Measurements from ENCODE around the gene SEC22A.

SEC22A gene

GRCh38 chr3:123283657-123284398, 82.1 kb downstream of the SEC22A start:
- DNase-seq, result no peak
- TF ChIP-seq GATA1 (IDR thresholded peaks at IDR 0.05; ENCODE audit: low read depth, low read length) (no peak), POLR2A (IDR thresholded peaks at IDR 0.05; ENCODE audit: low read length) (no peak)

- TF ChIP-seq POLR2A (IDR thresholded peaks at IDR 0.05; ENCODE audit: low read length), result no peak
- no peak for TF ChIP-seq GATA1 (IDR thresholded peaks at IDR 0.05; ENCODE audit: low read depth, low read length)
- no peak for DNase-seq
These were observed 82.8 kb downstream of the SEC22A start for GRCh38 chr3:123284399-123285010.

GRCh38 chr3:123285066-123285465, 83.3 kb downstream of the SEC22A start:
- DNase-seq, result no peak
- TF ChIP-seq POLR2A (IDR thresholded peaks at IDR 0.05; ENCODE audit: low read length), result no peak
- TF ChIP-seq GATA1 (IDR thresholded peaks at IDR 0.05; ENCODE audit: low read depth, low read length), result no peak

GRCh38 chr3:123285479-123285878, 83.7 kb downstream of the SEC22A start:
- no peak for DNase-seq
- TF ChIP-seq GATA1 (IDR thresholded peaks at IDR 0.05; ENCODE audit: low read depth, low read length) (no peak), POLR2A (IDR thresholded peaks at IDR 0.05; ENCODE audit: low read length) (no peak)

- TF ChIP-seq GATA1 (IDR thresholded peaks at IDR 0.05; ENCODE audit: low read depth, low read length) (no peak), POLR2A (IDR thresholded peaks at IDR 0.05; ENCODE audit: low read length) (no peak)
- no peak for DNase-seq
These were observed 84.2 kb downstream of the SEC22A start for GRCh38 chr3:123285931-123286307.

- TF ChIP-seq GATA1 (IDR thresholded peaks at IDR 0.05; ENCODE audit: low read depth, low read length) (no peak), POLR2A (IDR thresholded peaks at IDR 0.05; ENCODE audit: low read length) (no peak)
- DNase-seq, result peak; percentile 61 to 66
These were observed 84.7 kb downstream of the SEC22A start for GRCh38 chr3:123286308-123287023.

- TF ChIP-seq POLR2A (IDR thresholded peaks at IDR 0.05; ENCODE audit: low read length) (no peak), GATA1 (IDR thresholded peaks at IDR 0.05; ENCODE audit: low read depth, low read length) (no peak)
- no peak for DNase-seq
These were observed 85.6 kb downstream of the SEC22A start for GRCh38 chr3:123287051-123287961.

- TF ChIP-seq POLR2A (IDR thresholded peaks at IDR 0.05; ENCODE audit: low read length), result no peak
- no peak for TF ChIP-seq GATA1 (IDR thresholded peaks at IDR 0.05; ENCODE audit: low read depth, low read length)
- DNase-seq, result no peak
These were observed 86.2 kb downstream of the SEC22A start for GRCh38 chr3:123287962-123288302.

- TF ChIP-seq GATA1 (IDR thresholded peaks at IDR 0.05; ENCODE audit: low read depth, low read length), result no peak
- TF ChIP-seq POLR2A (IDR thresholded peaks at IDR 0.05; ENCODE audit: low read length), result no peak
- DNase-seq, result no peak
These were observed 87.8 kb downstream of the SEC22A start for GRCh38 chr3:123289391-123290106.

- TF ChIP-seq POLR2A (IDR thresholded peaks at IDR 0.05; ENCODE audit: low read length), result no peak
- DNase-seq, result no peak
These were observed 88.6 kb downstream of the SEC22A start for GRCh38 chr3:123290107-123290930.

- TF ChIP-seq GATA1 (IDR thresholded peaks at IDR 0.05; ENCODE audit: low read depth, low read length) (no peak), POLR2A (IDR thresholded peaks at IDR 0.05; ENCODE audit: low read length) (no peak)
- no peak for DNase-seq
These were observed 89.2 kb downstream of the SEC22A start for GRCh38 chr3:123290962-123291361.

- DNase-seq, result no peak
- TF ChIP-seq GATA1 (IDR thresholded peaks at IDR 0.05; ENCODE audit: low read depth, low read length) (no peak), POLR2A (IDR thresholded peaks at IDR 0.05; ENCODE audit: low read length) (no peak)
These were observed 89.7 kb downstream of the SEC22A start for GRCh38 chr3:123291404-123291803.

Data from erythroblast (primary cell).